Astrocyte of the hippocampus (primary cell): ENCODE results near the gene C11orf24.
A peak's percentile ranks its signal among the peaks of the same experiment; 100 is the strongest.

Source experiments
- DNase-seq: peaks from one replicate; pipeline ENCODE4 v3.0.0; 2011; ENCODE audit warnings: low read depth, low spot score

The C11orf24 gene

GRCh38 chr11:68271781-68272608, at the start of gene C11orf24:
C11orf24 (minus strand) TSS chr11:68271973; CDS start chr11:68263767, 8,206 bp downstream.
- DNase-seq = peak; percentile 98

- no peak for DNase-seq
These were observed 45.5 kb upstream of the C11orf24 start for GRCh38 chr11:68317147-68317785.

GRCh38 chr11:68315171-68315920, 43.6 kb upstream of the C11orf24 start:
- DNase-seq = peak; percentile 48

- DNase-seq = peak; percentile 73
These were observed 42.7 kb upstream of the C11orf24 start for GRCh38 chr11:68314203-68315170.

GRCh38 chr11:68313574-68314202, 41.9 kb upstream of the C11orf24 start:
- peak; percentile 52 for DNase-seq

GRCh38 chr11:68312780-68313573, 41.2 kb upstream of the C11orf24 start:
- peak; percentile 56 for DNase-seq

DNA sequence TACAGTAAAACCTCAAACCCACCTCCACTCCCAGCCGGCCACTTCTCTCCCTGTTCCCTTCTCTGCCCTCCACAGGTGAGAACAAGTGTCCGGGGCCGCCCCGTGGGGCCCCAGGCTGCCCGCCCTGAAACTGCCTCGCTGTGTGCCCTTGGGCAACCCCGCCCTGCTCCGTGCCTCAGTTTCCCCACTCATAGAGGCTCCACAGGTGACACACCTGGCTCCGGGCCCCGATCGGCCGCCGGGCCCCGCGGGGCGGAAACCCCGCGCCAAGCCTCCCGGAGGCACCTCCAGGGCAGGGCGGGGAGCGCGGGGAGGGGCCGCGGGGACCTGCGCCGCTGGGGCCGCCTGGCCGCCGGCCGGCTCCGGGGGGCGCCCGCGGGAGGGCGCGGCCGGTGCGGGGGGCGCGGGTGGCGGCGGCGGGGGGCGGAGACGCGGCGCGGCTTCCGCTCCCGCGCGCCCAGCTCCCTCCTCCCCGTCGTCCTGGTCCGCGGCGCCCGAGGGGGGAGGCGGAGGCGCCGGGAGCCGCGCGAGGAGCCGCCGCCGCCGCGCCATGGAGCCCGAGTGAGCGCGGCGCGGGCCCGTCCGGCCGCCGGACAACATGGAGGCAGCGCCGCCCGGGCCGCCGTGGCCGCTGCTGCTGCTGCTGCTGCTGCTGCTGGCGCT, 40.5 kb upstream of the C11orf24 start, which contains the start of gene LRP5:
LRP5 (plus strand) TSS at position 475 of the 663 bp plus-strand sequence; CDS start at position 599, 124 bp downstream.
- peak; percentile 75 for DNase-seq

GRCh38 chr11:68311160-68312116, 39.7 kb upstream of the C11orf24 start:
- DNase-seq = no peak

DNA sequence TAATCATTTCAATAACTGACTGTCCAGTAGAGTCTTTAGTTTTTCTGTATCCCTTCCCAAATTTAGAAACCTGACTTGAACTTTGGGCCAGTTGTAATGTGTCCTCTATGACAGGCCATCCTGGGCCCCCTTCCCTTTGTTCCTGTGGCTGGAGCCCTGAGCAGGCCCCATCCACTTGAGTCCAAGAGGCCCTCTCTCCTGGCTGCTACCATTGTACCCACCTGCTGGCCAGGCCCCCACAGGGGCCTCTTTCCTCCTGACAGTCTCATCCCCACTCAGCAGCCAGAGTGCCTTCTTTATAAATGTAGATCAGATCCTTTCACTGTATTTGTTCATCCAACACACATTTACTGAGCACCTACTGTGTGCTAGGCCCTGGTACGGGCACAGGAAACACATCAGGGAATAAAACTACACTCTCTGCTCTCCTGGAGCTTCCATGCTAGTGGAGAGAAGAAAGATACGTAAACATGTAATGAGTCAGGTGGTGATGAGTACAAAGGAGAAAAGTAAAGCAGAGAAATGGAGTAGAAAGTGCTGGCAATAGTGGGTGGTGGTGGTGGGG, 37.9 kb upstream of the C11orf24 start:
- DNase-seq = no peak

- no peak for DNase-seq
These were observed 36.3 kb upstream of the C11orf24 start for GRCh38 chr11:68308068-68308467.

DNA sequence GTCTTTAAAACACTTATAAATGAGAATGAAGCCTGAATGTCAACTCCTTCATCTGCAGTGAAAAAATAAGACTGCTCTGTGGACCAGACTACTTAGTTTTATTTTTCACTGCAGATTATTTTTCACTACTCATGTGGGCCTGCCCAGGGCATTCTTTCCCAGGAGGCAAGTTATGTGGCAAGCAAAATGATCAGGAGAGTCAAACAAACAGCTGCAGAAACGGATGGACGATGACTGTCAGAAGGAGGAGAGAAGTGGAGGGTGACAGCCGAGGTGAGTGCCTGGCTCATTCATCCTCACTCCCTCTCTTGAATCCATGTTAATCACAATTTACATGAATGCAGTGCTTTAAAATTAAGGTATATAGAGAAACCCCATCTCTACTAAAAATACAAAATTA, 34.9 kb upstream of the C11orf24 start:
- no peak for DNase-seq

DNA sequence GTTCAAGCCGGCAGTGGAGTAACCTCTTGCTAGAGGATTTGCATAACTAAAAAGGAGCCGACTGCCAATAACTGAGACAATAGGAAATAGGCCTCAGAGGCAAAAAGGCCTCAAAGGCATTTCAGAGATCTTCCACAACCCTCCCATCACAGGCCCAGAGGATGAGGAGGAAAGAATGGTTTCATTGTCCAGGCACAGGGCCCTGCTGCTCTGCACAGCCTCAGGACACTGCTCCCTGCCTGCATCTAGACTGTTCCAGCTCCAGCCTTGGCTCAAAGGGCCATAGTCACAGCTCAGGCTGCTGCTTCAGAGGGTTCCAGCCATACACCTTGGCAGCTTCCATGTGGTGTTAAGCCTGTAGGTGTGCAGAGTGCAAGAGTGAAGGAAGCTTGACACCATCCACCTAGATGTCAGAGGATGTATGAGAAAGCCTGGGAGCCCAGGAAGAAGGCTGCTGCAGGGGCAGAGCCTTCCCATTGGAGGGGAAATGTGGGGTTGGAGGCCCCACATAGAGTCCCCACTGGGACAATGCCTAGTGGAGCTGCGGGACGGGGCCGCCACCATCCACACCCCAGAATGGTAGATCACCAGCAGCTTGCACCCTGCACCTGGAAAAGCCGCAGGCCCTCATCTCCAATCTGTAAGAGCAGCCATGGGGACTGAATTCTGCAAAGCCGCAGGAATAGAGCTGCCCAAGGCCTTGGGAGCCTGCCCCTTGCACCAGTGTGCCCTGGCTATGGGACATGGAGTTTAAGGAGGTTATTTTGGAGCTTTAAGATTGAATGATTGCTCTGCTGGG, 32.4 kb upstream of the C11orf24 start:
- no peak for DNase-seq

GRCh38 chr11:68303083-68303482, 31.3 kb upstream of the C11orf24 start:
- DNase-seq = no peak

- peak; percentile 45 for DNase-seq
These were observed 30.9 kb upstream of the C11orf24 start for GRCh38 chr11:68302670-68303069.

- no peak for DNase-seq
These were observed 30.5 kb upstream of the C11orf24 start for GRCh38 chr11:68302256-68302655.

- no peak for DNase-seq
These were observed 28.5 kb upstream of the C11orf24 start for GRCh38 chr11:68300076-68300830.
